Activated naive CD8-positive, alpha-beta T cell treated with anti-CD3 and anti-CD28 coated beads, Interleukin-2, amount 50 U/mL, for 16 hours (primary cell): ENCODE data around the gene ANXA9.
A peak's percentile ranks its signal among the peaks of the same experiment; 100 is the strongest.

Experiments used
- DNase-seq: peaks from one replicate; pipeline ENCODE4 v3.0.0-alpha.2; 2020; ENCODE audit warnings: low read depth, low spot score

Gene ANXA9, protein sequence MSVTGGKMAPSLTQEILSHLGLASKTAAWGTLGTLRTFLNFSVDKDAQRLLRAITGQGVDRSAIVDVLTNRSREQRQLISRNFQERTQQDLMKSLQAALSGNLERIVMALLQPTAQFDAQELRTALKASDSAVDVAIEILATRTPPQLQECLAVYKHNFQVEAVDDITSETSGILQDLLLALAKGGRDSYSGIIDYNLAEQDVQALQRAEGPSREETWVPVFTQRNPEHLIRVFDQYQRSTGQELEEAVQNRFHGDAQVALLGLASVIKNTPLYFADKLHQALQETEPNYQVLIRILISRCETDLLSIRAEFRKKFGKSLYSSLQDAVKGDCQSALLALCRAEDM

DNA sequence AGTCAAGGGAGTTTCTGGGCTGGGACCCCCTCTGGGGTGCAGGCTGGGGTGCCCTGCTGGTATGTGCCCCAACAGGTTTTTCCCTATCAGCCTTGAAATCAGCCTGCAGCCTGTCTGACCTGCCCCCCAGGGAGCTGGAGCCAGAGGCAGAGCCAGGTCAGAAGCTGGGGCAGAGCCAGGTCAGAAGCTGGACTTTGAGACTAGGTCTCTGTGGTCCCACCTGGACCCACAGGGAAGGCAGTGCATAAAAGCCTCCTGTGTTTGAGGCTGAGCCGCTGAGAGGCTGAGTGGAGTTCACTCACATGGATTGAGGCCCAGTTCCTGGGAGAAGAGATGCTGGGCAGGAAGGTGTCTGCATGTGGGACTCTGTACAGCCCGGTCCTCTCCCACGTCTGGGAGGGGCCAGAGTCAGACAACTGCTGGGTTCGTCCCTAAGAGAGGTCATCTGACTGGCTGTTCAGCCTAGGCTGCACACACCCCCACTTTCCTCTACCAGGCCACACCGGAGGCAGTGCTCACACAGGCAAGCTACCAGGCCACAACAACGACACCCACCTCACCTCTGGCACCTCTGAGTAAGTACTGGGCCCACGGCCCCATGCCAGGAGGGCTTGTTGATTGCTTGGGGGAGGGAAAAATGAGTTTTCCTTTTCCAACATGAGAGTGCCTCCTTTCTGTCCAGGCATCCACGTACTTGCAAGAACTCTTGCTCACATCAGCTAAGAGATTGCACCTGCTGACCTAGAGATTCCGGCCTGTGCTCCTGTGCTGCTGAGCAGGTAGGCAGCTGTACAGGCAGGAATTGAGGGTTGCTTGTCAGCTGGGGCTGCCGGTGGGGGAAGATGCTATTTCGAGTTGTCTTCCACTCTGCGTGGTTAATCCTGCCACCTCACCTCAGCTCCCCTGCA is at the start of gene ANXA9:
Gene ANXA9 (plus strand): TSS at position 488 of the 908 bp plus-strand sequence. CDS start 814 bp downstream, outside the sequence.
- DNase-seq, result no peak

DNA sequence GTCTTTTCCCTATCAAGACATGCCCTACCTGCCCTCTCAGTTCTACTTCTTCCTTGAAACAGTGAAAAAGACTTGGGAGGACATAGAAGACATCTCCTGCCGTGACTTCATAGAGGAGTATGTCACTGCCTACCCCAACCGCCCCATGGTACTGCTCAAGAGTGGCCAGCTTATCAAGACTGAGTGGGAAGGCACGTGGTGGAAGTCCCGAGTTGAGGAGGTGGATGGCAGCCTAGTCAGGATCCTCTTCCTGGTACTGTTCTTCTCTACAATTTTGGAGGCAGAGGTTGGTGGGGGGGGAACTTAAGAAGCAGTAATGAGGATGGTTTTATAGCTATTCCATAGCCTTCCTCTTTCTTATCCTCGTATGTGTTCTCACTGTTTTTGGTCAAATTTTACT is 37.2 kb upstream of the ANXA9 start:
- no peak for DNase-seq

DNA sequence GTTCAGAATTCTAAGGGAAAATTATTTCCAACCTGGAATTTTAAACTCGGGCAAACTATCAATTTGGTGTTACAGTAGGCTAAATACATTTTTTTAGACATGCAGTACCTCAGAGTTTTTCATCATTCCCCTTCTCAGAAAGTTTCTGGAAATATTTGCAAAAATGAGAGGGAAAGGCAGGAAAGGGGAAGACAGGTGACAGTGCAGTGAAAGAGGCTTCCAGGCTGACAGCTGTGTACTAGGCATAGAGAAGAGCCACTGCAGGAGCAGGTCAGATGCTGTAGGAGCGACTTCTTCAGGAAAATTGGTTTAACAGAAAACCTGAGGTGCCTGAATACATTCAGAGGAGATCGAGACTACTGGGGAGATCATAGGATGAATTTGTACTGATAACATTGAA is 27.4 kb upstream of the ANXA9 start:
- no peak for DNase-seq

DNA sequence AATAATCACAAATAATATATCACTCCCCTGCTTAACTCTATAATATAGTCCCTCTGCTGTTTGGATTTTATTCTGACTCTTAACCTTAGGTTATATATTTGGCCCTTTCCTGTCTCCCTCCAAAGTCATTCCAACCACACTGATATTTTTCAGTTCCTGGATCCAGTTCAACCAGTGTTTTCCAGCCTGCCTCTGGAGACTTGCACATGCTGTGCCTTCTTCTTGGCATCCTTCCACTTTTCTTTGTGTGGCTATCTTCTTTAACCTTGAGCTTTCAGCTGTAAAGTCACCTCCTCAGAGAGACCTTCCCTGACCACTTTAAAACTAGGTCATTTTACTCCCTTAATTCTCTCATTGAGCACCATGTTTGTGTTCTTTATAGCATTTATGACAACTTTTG is 26.8 kb upstream of the ANXA9 start:
- DNase-seq, result no peak

DNA sequence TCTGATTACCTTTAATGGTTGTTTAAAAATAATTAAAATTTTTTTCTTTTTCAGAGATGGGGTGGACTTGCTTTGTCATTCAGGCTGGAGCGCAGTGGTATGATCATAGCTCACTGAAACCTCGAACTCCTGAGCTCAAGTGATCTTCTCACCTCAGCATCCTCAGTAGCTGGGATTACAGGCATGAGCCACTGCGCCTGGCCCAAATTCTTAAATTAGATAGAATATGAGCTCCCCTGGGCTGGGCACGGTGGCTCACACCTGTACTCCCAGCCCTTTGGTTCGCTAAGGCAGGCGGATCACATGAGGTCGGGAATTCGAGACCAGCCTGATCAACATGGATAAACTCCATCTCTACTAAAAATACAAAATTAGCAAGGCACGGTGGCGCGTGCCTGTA is 24.4 kb upstream of the ANXA9 start:
- no peak for DNase-seq

DNA sequence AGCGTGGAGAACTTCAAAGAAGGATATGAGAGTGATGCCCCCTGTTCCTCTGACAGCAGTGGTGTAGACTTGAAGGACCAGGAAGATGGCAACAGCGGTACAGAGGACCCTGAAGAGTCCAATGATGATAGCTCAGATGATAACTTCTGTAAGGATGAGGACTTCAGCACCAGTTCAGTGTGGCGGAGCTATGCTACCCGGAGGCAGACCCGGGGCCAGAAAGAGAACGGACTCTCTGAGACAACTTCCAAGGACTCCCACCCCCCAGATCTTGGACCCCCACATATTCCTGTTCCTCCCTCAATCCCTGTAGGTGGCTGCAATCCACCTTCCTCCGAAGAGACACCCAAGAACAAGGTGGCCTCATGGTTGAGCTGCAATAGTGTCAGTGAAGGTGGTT is 21.4 kb upstream of the ANXA9 start:
- DNase-seq, result no peak

DNA sequence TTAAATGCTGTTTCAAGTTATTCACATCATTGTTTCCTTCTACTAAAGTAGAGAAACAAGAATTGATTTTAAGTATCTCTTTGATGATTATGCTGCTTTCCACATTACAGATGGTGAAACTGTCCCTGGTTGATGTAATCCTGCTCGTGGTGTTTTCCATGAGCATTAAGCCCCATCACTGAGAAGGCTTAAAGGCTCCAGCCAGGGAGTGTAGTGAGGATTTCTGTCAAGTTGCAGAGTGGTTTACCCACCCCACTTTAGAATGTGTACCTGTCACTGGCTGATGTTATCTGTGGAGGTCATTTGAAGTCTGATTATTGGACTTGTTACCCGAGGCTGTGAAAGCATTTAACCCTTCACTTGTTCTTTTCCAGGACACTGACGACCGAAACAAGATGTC is 20.3 kb upstream of the ANXA9 start:
- DNase-seq, result no peak

DNA sequence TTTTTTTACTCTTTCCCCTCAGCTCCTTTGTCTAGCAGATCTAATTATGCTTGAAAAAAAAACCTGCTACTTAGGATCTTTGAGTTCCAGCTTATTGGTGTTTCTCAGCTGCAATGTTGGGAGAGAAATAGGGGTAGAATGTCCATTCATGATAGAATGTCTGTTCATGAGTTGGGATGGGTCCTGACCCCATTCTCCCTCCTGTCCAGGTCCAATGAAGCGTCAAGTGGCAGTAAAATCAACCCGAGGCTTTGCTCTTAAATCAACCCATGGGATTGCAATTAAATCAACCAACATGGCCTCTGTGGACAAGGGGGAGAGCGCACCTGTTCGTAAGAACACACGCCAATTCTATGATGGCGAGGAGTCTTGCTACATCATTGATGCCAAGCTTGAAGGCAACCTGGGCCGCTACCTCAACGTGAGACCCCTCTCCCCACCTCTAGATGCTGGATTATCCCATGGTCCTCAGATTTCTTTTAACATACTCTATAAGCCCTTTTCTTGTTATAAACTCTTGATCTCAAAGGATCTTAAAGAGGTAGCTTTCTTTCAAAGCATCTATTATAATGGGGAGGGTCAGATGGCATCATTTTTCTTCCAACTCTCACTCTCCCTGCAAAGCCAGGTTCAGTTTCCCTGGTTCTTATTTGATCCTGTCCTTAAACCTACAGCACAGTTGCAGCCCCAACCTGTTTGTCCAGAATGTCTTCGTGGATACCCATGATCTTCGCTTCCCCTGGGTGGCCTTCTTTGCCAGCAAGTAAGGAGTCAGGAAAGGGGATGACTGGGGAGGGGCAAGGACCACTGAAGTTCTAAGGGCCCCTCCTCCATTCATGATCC is 18.6 kb upstream of the ANXA9 start:
- DNase-seq, result no peak

DNA sequence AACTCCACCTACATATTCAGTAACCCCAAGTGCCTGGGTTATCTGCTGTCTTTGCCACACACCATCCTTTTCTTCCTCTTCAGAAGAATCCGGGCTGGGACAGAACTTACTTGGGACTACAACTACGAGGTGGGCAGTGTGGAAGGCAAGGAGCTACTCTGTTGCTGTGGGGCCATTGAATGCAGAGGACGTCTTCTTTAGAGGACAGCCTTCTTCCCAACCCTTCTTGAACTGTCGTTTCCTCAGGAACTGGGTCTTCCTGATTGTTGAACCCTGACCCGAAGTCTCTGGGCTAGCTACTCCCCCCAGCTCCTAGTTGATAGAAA is 18.0 kb upstream of the ANXA9 start:
- DNase-seq, result no peak

DNA sequence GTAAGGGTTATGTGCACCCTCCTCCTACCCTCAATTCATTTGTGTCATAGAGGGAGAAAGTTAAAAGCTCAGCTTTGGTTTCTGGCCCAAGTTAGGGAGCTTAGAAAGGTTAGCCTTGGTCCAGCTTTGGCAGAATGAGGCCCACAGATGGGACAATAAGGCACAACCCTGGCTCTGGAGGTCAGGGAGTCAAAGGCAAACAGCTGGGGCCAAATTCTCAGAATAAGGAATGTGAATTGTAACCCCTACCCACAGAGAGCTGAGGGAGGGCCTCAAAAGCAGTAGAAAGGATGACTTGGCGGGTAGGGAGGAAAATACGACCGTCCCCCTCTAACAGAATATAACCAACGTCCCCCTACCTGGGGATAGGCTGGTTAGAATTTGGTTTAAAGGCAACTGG is 16.5 kb upstream of the ANXA9 start:
- no peak for DNase-seq

DNA sequence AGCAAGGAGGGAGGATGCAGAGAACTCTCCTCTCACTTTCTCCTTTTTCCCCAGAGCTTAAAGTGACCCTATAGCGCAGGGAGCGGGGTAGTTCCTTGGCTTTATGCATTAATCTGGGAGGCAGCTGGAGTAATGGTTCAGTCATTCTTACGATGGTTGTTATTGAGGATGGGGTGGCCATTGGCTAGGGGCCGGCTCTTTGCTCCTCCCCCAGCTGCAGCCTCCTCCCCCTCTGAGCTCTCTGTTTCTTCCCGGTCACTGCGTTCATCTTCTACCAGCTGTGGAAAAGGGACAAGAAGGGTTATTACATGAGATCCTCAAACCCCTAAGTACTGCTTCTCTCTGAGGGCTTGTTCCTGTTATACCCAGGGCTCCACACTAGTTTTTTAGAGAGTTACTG is 16.1 kb upstream of the ANXA9 start:
- DNase-seq, result no peak

DNA sequence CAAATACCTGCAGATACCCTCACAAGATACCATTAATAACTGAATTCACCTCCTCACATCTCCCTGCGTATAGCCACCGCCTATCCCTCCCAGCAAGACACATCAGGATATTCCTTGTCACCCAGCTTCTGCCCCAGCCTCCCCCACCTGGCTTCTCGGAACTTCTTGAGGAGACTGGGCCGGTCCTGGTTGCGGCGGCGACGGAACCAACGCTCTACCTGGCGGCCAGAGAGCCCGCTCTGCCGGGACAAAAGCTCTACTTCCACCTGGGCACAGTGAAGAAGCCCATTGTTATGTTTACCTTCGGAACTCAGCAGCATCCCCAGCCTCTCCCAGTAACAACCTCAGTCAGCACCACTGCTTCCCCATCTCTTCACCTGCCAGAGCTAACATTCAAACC is 14.2 kb upstream of the ANXA9 start:
- DNase-seq, result no peak

DNA sequence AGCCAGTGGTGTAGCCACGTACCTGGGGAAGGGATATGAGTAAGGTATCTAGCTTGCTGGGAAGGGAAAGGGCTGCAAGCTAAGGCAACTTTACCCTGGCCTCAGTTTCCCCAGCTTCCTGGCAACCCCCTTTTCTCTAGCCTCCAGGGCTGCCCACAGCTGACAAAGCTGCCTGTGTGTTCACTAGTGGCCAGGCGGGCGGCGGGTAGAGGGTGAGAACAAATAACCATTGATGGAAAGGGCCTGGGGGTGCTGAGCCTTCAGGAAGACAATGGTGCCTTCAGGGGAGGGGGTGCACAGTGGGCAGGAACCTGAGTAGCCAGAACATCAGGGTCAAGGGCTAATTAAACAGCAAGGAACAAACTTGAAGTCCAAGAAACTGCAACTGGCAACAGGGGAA is 13.6 kb upstream of the ANXA9 start:
- DNase-seq, result no peak

DNA sequence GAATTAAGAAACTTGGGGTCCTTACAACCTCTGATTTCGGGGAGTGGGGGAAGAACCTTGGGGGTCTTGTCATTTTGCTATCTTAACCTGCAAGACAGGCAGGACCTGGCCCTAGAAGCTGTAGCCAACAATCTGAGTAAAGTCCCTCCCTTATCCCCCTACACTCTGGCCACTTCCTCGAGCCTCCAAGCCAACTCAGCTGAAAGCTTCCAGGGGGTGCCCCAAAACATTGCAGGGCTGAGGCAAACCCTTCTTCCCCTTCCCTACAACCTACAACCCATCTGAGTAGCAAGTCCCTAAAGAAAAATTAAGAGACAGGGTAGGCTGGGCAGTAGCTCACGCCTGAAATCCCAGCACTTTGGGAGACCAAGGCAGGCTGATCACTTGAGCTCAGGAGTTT is 12.5 kb upstream of the ANXA9 start:
- DNase-seq, result no peak

DNA sequence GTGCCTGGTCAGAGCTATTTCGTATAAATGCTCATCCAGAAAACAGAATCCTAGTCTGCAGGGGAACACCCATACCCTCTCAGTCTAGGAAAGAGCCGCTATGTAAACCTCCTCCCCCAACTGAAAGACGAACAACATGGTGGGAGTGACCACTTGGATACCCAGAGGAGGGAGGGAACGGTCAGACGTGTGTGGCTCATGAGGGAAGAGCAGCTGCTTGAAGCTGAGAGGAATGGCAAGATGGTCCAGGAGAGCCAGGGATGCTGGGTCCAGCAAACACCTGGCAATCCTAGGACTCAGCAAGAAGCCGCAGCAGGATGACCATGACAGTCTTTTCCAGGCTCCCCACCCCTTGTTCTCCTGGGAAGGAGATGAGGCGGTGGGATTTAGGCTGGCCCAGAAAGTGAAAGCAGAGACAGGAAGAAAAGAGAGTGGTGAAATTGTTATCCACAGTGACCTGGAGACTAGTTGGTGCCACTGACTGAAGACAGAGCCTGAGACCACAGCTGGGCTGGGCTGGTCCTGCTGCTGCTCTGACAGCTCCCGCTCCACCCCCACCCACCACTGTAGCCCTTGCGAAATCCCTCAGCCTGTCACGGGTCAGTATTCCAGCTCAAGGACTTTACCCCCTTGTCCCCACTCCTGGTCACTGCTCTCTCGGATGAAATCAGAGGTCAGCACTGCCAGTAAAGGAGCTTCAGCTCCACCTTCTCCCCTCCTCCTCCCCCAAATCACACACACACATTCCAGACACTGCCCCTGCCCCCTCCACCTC is 11.1 kb upstream of the ANXA9 start:
- no peak for DNase-seq

DNA sequence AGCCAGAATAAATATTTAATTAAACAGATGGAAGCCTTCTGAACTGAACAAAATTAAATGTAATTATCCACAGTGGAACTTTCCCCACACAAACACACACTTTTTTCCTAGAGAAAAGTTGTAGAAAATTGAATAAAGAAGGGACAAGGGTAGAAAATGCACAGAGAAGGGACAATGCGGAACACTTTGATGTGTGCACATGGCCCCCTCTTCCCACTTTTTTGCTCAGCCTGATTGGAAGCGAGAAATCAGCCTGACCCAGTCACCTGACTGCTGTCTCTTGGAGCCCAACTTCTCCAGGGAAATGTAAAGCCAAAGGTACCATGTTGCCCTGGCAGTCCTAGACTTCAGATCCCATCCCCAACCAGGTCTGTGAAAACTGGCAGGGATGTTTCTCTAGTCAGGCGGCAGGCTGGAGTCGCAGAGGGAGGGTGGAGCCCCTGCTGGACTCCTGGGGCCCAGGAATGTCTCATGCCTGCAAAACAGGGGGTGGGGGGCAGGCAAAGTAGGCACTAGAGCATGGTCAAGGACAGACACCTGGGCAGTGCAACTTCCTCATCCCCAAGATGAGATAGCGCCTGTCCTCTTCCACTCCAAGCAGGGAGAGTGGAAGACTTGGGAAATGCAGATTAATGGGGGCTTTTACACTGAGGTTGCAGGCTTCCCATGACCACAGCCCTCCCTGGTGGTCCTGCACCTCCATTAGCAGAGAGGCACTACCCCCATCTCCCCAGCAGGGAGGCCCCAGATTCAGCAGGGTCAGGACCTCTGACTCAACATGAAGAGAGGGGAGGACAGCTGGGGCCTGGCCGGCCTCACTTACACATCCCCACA is 10.3 kb upstream of the ANXA9 start:
- no peak for DNase-seq

DNA sequence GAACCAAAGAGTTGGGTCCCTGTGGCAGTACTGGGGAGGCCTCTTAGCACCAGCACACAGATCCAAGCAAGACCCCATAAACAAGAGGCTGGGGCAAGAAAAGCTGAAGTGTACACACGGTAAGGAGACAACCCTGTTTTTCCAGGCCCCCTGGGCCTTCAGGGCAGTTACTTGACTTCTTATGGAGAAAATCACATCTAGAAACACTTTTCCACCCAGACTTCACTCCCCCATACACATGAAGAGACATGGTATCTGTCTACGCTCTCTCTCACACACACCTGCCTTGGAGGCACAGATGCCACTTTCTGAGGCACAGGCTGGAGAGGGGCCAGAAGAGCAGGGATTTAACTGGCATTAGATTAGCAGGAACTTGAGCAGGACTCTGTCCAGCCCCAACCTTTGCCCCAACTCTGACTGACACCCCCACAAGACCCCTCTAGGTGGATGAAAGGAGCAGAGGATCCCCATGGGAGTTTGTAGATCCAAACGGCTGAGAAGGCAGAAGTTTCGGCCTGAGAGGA is 9.6 kb upstream of the ANXA9 start:
- DNase-seq, result no peak

DNA sequence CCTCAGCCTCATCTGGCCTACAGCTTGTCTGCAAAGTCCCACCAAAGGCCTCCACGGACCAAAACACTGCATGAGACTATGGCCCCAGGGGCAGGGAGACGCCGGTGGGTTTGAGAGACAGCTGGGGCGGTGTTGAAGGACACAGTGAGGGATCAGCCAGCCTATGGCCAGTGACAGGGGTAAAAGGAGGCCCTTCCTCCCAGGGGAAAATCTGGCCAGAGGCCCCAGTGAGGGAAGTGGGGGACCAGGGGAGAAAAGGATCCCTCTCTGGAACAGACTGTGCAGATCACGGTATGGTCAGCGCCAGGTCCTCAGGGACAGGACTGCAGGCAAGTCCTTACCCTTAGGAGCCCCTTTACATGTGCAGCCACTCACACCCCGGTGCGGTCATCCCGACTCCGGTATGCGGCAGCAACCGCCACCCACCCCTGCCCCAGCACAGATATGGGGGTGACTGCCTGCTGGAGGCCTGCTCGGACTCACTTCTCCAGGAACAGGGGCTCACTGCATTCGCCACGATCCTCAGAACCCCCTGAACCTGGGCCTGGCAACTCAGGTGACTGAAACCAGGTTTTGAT is 8.7 kb upstream of the ANXA9 start:
- DNase-seq, result no peak

DNA sequence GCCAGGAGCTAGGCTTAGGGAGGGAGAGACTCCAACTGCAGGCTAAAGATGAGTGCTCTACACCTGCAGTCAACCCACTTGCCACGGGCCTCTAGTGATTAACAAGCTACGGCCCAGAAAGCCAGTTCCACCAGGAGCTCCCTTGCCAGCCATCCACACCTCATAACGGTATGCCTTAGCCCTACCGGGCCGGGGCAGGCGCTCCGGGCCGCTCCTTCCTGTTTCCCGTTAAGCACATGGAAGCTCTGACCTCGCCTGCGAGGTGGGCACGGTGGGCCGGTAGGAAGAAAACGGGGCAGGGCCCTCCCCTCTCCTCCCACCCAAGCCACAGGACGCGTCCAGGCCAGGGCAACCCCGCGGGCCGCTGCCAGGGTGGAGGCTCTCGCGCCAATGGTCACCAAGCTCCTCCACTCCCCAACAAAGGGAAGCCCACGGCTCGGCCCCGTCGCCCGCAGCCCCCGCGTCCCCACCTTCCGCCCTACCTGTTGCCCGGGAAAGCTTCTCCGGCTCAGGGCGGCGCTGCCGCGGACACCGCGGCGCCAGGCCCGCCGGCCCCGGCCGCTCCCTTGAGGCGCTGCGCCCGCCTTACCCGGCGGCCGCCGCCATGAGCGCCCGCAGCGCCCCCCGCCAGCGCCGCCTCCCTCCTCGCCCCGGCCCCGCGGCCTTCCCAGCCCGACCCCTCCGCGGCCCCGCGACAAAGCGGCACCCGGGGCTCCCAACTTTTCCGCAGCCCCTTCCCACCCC is 8.1 kb upstream of the ANXA9 start:
- DNase-seq, result peak; percentile 3
